Measurements from ENCODE around the gene PRSS27. TPM values are rescaled to one million over a fixed set of nuclear protein-coding genes. Genes with fewer than 3 reads are reported as not detected.
"Not testable (repeated sequence)": the region's sequence is repeated elsewhere in the genome, so short reads cannot be mapped to it uniquely, and the experiment has no call there.

PRSS27 gene
- total RNA-seq, 3 donors from 2014 or later: 0.29 TPM; not detected in 2

DNA sequence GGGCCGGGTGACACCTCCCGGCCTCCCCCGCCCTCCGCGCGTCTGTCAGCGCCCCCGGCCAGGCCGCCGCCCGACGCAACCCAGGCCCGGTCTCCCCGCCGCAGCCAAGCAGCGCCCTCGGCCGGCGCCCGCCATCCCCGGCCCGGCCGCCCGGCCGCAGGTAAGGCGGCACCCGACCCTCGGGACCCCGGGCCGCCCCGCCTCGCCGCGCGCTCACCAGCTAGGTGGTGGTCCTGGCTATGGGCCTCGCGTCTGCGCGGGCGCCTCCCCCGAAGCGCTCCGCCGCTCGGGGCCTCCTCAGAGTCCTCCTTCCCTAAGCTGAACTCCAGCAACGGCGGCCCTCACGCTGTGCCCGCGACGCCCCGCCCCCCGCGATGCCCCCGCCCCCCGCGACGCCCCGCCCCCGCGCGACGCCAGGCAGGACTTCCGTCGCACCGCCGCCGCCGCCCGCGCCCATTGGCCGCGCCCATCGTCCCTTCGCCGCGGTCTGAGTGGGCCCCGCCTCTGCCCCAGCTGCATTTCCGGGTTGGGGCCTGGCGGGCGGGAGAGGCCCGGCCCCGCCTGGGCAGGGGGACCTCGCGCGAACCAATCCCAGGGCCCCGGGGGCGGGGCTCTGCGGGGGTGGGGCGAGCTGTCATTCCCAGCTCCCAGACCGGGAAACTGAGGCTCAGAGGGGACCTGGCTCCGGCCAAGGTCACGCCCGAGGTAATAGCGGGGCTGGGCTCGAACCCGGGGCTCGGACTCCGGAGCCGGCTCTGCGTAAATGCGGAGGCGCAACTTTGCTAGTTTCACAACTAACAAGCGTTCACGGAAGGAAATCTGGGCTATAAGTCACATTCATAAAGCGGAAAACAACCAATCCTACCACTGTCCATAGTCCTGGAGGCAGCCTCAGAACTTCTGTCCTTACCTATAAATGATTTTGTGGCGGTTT lies 46.7 kb downstream of the PRSS27 start:
- TF ChIP-seq POLR2A (IDR thresholded peaks at IDR 0.05): no peak
- TF ChIP-seq, protein P1, sequence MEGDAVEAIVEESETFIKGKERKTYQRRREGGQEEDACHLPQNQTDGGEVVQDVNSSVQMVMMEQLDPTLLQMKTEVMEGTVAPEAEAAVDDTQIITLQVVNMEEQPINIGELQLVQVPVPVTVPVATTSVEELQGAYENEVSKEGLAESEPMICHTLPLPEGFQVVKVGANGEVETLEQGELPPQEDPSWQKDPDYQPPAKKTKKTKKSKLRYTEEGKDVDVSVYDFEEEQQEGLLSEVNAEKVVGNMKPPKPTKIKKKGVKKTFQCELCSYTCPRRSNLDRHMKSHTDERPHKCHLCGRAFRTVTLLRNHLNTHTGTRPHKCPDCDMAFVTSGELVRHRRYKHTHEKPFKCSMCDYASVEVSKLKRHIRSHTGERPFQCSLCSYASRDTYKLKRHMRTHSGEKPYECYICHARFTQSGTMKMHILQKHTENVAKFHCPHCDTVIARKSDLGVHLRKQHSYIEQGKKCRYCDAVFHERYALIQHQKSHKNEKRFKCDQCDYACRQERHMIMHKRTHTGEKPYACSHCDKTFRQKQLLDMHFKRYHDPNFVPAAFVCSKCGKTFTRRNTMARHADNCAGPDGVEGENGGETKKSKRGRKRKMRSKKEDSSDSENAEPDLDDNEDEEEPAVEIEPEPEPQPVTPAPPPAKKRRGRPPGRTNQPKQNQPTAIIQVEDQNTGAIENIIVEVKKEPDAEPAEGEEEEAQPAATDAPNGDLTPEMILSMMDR (IDR thresholded peaks at IDR 0.05): no peak
- TF ChIP-seq POLR2AphosphoS5 (IDR thresholded peaks at IDR 0.05): peak in 2 of 3 donors; percentile 13 to 23
- intact Hi-C loops (cut with DNase I; ENCODE audit: low total_unique reads): no loop called here
- peak overlapping the region; percentile 74 to 83 for H3K27ac ChIP-seq
- peaks cover 7 to 8% of the 10 kb centered on the region in 2 donors for H3K4me1 ChIP-seq
- no peaks in the 10 kb centered on the region for H3K36me3 ChIP-seq
- H3K27me3 ChIP-seq: no peaks in the 10 kb centered on the region
- DNase-seq (ENCODE audit: low spot score in 2 of 2): peak; percentile 95
- peak overlapping the region; percentile 55 to 70 (median 69) for H3K4me3 ChIP-seq
- no peaks in the 10 kb centered on the region for H3K9me3 ChIP-seq

DNA sequence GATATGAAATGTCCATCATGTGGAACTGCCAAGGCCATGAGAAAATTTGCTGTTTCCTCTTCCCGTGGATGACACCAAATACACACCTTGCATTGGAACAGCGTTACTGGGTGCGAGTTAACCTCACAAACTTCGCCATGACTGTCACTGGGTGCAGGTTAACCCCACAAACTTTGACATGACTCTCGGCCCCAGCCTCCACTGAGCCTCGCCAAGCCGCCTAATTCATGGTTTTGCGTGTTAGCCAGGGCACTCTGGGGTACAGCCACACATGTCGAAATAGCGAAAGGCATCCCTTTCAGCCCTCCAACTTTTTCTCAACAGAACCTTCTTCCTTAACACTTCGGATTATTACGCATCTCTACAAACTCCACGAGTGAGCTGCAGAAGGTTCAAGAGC lies 48.3 kb downstream of the PRSS27 start:
- Histone ChIP-seq H3K27me3 (no peaks in the 10 kb centered on the region), H3K4me3 (peak overlapping the region in 1 of 3 donors; percentile 70), H3K9me3 (no peaks in the 10 kb centered on the region), H3K36me3 (no peaks in the 10 kb centered on the region), H3K4me1 (peaks cover 7 to 8% of the 10 kb centered on the region in 2 donors), H3K27ac (no peak overlapping the region)
- DNase-seq (ENCODE audit: low spot score in 2 of 2): no peak
- TF ChIP-seq, protein P1 (IDR thresholded peaks at IDR 0.05): no peak
- TF ChIP-seq POLR2A (IDR thresholded peaks at IDR 0.05) (no peak), POLR2AphosphoS5 (IDR thresholded peaks at IDR 0.05) (no peak)
- intact Hi-C loops (cut with DNase I; ENCODE audit: low total_unique reads): no loop called here

DNA sequence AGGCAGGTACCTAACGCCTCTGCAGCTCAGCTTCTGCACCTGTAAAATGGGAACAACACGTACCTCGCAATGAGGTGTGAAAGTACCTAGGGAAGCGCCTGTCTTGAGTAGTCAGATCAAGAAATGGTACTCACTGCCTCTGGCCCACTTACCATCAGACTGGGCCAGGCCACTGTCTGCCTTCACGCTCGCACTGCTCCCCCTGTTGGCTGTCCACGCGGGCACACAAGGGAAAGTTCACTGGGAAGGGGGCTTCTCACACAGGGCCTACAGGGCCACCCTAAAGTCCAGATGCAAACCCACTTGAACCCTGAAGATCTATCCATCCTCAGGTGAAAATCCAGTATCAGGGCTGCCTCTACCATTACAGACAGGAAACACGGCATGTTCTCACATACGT lies 48.8 kb downstream of the PRSS27 start:
- H3K27ac ChIP-seq; H3K36me3 ChIP-seq; intact Hi-C loops (cut with DNase I; ENCODE audit: low total_unique reads); H3K4me1 ChIP-seq; H3K9me3 ChIP-seq; DNase-seq (ENCODE audit: low spot score in 2 of 2); H3K27me3 ChIP-seq; H3K4me3 ChIP-seq: not testable (repeated sequence)

DNA sequence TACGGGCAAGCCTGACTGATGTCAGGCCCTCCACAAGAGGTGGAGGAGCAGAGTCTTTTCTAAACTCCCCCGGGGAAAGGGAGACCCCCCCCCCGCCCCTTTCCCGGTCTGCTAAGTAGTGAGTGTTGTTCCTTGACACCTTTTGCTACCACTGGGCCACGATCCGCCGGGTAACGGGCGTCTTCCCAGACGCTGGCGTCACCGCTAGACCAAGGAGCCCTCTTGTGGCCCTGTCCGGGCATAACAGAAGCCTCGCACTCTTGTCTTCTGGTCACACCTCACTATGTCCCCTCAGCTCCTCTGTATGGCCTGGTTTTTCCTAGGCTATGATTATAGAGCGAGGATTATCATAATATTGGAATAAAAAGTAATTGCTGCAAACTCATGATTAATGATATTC lies 50.0 kb downstream of the PRSS27 start:
- intact Hi-C loops (cut with DNase I; ENCODE audit: low total_unique reads); H3K4me1 ChIP-seq; H3K9me3 ChIP-seq; H3K27ac ChIP-seq; H3K36me3 ChIP-seq; H3K27me3 ChIP-seq: not testable (repeated sequence)
- TF ChIP-seq, protein P1 (IDR thresholded peaks at IDR 0.05): peak; percentile 33 to 60 (median 53)
- DNase-seq (ENCODE audit: low spot score in 2 of 2): peak; percentile 47 to 63
- H3K4me3 ChIP-seq: peak overlapping the region in 2 of 3 donors; percentile 13 to 44

DNA sequence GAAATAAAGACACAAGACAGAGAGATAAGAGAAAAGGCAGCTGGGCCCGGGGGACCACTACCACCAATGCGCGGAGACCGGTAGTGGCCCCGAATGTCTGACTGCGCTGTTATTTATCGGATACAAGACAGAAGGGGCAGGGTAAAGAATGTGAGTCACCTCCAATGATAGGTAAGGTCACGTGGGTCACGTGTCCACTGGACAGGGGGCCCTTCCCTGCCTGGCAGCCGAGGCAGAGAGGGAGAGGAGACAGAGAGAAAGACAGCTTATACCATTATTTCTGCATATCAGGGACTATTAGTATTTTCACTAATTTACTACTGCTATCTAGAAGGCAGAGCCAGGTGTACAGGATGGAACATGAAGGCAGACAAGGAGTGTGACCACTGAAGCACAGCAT lies 50.4 kb downstream of the PRSS27 start:
- H3K4me1 ChIP-seq; H3K27ac ChIP-seq; intact Hi-C loops (cut with DNase I; ENCODE audit: low total_unique reads); H3K27me3 ChIP-seq; H3K9me3 ChIP-seq; DNase-seq (ENCODE audit: low spot score in 2 of 2); H3K36me3 ChIP-seq: not testable (repeated sequence)
- H3K4me3 ChIP-seq: peak overlapping the region in 2 of 3 donors; percentile 13 to 44

DNA sequence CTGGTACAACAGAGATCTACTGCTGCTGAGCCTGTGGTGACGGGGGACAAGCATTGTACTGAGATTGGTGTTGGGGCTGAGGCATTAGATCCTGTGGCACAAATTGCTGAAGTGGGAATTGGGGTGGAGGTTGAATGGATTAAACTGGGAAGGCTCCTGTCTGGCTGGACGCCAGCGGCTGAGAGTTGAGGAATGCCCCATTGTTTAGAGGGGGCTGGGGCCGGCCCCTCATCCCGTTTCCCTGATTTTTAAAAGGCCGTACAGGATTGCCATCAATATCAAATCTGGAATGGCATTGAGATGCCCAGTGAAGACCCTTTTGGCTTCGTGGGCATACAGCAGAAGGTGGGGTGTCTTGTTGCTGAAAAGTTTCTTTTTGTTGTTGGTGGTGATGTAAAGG lies 53.4 kb downstream of the PRSS27 start:
- intact Hi-C loops (cut with DNase I; ENCODE audit: low total_unique reads); H3K27ac ChIP-seq; H3K4me1 ChIP-seq; H3K36me3 ChIP-seq; H3K27me3 ChIP-seq; DNase-seq (ENCODE audit: low spot score in 2 of 2); H3K4me3 ChIP-seq; H3K9me3 ChIP-seq: not testable (repeated sequence)
